ENCODE results near the gene GRK5.

DNA sequence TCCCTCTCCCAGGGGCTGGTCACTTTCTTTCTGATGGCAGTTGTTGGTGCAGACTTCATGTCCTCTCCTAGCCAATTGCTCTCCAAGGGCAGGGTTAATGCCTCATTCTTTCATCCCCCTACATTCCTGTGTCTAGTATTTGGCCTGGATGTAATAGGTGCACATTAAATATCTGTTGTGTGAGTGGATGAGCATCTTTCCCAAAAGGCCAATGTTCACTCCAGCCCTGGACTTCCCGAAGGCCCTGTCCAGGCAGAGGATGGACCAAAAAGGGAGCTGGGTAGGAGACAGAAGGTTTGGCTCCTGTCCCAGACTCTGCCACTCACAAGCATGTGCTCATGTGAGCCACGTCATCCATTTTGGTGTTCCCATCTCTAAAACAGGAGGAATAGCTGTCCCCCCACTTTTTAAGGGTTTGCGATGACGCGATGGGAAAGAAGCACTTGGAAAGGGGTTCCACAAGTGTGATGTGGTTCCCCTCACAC, 287.7 kb downstream of the GRK5 start:
- TF ChIP-seq EP300 (conservative IDR thresholded peaks at IDR 0.05; ENCODE audit: poor library complexity, severe bottlenecking): no peak
- TF ChIP-seq POLR2AphosphoS5 (IDR thresholded peaks at IDR 0.05): no peak
- TF ChIP-seq, protein P1, sequence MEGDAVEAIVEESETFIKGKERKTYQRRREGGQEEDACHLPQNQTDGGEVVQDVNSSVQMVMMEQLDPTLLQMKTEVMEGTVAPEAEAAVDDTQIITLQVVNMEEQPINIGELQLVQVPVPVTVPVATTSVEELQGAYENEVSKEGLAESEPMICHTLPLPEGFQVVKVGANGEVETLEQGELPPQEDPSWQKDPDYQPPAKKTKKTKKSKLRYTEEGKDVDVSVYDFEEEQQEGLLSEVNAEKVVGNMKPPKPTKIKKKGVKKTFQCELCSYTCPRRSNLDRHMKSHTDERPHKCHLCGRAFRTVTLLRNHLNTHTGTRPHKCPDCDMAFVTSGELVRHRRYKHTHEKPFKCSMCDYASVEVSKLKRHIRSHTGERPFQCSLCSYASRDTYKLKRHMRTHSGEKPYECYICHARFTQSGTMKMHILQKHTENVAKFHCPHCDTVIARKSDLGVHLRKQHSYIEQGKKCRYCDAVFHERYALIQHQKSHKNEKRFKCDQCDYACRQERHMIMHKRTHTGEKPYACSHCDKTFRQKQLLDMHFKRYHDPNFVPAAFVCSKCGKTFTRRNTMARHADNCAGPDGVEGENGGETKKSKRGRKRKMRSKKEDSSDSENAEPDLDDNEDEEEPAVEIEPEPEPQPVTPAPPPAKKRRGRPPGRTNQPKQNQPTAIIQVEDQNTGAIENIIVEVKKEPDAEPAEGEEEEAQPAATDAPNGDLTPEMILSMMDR (IDR thresholded peaks at IDR 0.05; ENCODE audit: poor library complexity, severe bottlenecking): no peak
